IPS-15b (cell line): ENCODE data around the gene BAG3.
A peak's percentile ranks its signal among the peaks of the same experiment; 100 is the strongest.
"Not testable (repeated sequence)": the region's sequence is repeated elsewhere in the genome, so short reads cannot be mapped to it uniquely, and the experiment has no call there.

ENCODE experiments used
- H3K27me3 ChIP-seq: one replicate; pipeline ENCODE4 v1.6.1; 2013; ENCODE audit warnings: low read length; ENCODE audit not compliant: control insufficient read depth, insufficient read depth
- H3K36me3 ChIP-seq: one replicate; pipeline ENCODE4 v1.6.1; 2013; ENCODE audit warnings: low read length; ENCODE audit not compliant: control insufficient read depth, insufficient read depth
- H3K4me1 ChIP-seq: one replicate; pipeline ENCODE4 v1.6.1; 2013; ENCODE audit warnings: mild to moderate bottlenecking, low read length; ENCODE audit not compliant: control insufficient read depth, insufficient read depth
- H3K4me3 ChIP-seq: one replicate; pipeline ENCODE4 v1.5.1; 2013; ENCODE audit warnings: low read depth, low read length
- H3K9ac ChIP-seq: one replicate; pipeline ENCODE4 v1.6.1; 2013; ENCODE audit warnings: low read depth, mild to moderate bottlenecking, low read length
- H3K9me3 ChIP-seq: one replicate; pipeline ENCODE4 v1.6.1; 2013; ENCODE audit warnings: mild to moderate bottlenecking, low read length; ENCODE audit not compliant: control insufficient read depth, insufficient read depth

Gene BAG3

DNA sequence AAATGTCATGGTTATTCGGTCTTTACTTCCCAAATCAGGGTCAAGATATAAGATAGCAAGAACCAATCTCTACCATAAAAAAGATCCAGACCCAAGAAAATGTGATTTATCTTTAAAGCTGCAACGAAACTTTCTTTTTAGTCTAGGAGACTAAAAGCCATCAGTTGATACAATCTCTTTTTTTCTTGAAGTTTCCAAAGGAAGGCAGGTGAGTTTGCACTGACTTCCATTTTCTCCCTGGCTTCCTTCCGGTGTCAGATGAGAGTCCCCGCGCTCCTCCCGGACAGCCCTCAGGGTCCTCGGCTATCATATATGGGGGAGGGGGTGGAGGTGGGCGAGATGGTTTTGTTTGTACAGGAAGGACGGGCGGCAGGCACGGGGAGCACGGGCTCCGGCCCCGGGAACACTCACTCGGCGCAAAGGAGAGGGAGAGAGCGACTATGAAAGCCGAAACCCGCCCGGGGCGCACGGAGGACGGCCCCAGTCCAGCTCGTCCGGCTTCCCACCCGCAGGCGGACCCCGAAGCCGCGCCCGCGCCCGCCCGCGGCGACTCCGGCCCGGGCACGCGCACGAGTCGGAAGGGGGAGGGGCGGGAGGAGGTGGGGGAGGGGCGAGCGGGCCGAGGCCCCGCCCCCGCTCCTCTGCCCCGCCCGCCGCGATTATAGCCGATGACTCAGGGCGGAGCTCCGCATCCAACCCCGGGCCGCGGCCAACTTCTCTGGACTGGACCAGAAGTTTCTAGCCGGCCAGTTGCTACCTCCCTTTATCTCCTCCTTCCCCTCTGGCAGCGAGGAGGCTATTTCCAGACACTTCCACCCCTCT lies at the start of gene BAG3:
BAG3 (plus strand) TSS at position 689 of the 822 bp plus-strand sequence. CDS start 296 bp downstream, outside the sequence.
- no peaks in the 10 kb centered on the region for H3K9me3 ChIP-seq
- no peaks in the 10 kb centered on the region for H3K27me3 ChIP-seq
- peak within 1 kb of the TSS; percentile 82 for H3K4me3 ChIP-seq
- H3K36me3 ChIP-seq, result no peaks in the 10 kb centered on the region
- peaks cover 3% of the 10 kb centered on the region for H3K4me1 ChIP-seq
- peak within 1 kb of the TSS; percentile 82 for H3K9ac ChIP-seq

- Histone ChIP-seq H3K36me3 (no peaks in the 10 kb centered on the region), H3K4me3 (no peak overlapping the region), H3K4me1 (no peaks in the 10 kb centered on the region), H3K27me3 (no peaks in the 10 kb centered on the region), H3K9ac (no peak overlapping the region), H3K9me3 (no peaks in the 10 kb centered on the region)
Observed at GRCh38 chr10:119602241-119603095, 48.7 kb upstream of the BAG3 start.

- Histone ChIP-seq H3K27me3 (no peaks in the 10 kb centered on the region), H3K36me3 (no peaks in the 10 kb centered on the region), H3K4me1 (no peaks in the 10 kb centered on the region), H3K9ac (no peak overlapping the region), H3K4me3 (no peak overlapping the region), H3K9me3 (no peaks in the 10 kb centered on the region)
Observed at GRCh38 chr10:119604468-119604867, 46.7 kb upstream of the BAG3 start.

- Histone ChIP-seq H3K4me1 (no peaks in the 10 kb centered on the region), H3K9me3 (no peaks in the 10 kb centered on the region), H3K36me3 (no peaks in the 10 kb centered on the region), H3K4me3 (no peak overlapping the region), H3K9ac (no peak overlapping the region), H3K27me3 (no peaks in the 10 kb centered on the region)
Observed at GRCh38 chr10:119608316-119609155, 42.6 kb upstream of the BAG3 start.

GRCh38 chr10:119609516-119609915 lies 41.7 kb upstream of the BAG3 start:
- Histone ChIP-seq H3K36me3 (no peaks in the 10 kb centered on the region), H3K4me3 (no peak overlapping the region), H3K9me3 (no peaks in the 10 kb centered on the region), H3K9ac (no peak overlapping the region), H3K27me3 (no peaks in the 10 kb centered on the region), H3K4me1 (no peaks in the 10 kb centered on the region)

DNA sequence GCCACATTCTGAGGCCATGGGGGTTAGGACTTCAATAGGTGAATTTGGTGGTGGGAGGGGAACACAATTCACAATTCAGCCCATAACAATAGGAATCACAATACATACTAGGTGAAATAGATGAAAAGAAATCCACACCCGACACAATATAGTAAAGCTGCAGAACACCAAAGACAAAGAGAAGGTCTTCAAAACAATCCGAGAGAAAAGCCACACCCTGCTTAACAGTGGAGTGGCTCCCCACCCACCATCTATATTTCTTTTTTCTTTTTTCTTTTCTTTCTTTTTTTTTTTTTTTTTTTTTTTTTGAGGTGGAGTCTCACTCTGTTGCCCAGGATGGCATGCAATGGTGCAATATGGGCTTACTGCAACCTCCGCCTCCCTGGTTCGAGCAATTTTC lies 39.7 kb upstream of the BAG3 start:
- no peaks in the 10 kb centered on the region for H3K27me3 ChIP-seq
- H3K9me3 ChIP-seq, result no peaks in the 10 kb centered on the region
- no peak overlapping the region for H3K4me3 ChIP-seq
- H3K4me1 ChIP-seq, result no peaks in the 10 kb centered on the region
- no peaks in the 10 kb centered on the region for H3K36me3 ChIP-seq
- no peak overlapping the region for H3K9ac ChIP-seq

DNA sequence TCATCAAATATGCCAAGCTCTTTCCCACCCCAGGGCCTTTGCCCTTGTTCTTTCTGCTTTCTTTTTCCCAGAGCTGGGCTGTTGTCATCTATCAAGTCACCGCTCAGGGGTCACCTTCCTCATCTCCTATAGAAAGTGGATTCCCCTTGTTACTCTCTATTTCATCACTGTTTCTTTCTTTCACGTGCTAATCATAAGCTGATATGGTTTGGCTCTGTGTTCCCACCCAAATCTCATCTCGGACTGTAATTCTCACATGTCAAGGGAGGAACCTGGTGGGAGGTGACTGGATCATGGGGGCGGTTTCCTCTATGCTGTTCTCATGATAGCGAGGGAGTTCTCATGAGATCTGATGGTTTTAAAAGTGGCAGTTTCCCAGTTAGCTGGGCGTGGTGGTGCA lies 37.4 kb upstream of the BAG3 start:
- no peaks in the 10 kb centered on the region for H3K9me3 ChIP-seq

DNA sequence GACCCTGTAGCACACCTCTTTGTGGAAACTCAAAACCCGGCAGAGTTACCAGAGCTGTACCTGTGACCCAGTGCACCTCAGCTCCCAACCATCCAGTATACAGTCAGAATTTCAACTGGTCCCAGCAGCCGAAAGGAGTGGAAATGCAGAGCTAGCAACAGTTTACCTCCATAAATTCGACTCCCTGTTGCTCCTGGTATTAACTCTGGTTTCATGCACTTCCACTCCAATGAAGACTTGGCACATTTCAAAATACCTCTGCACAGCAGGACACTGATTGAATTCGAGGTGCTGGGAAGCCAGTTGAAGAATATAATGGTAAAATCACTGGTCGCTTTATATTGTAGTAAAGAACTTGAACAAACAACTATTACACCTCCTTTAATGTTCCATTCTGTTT lies 36.5 kb upstream of the BAG3 start:
- no peak overlapping the region for H3K9ac ChIP-seq
- no peaks in the 10 kb centered on the region for H3K27me3 ChIP-seq
- no peaks in the 10 kb centered on the region for H3K9me3 ChIP-seq
- no peak overlapping the region for H3K4me3 ChIP-seq
- H3K36me3 ChIP-seq, result no peaks in the 10 kb centered on the region
- H3K4me1 ChIP-seq, result no peaks in the 10 kb centered on the region

More for the DNA sequence above, 37.4 kb upstream of the BAG3 start:
- Histone ChIP-seq H3K4me3 (no peak overlapping the region), H3K9ac (no peak overlapping the region), H3K27me3 (no peaks in the 10 kb centered on the region), H3K36me3 (no peaks in the 10 kb centered on the region), H3K4me1 (no peaks in the 10 kb centered on the region)

DNA sequence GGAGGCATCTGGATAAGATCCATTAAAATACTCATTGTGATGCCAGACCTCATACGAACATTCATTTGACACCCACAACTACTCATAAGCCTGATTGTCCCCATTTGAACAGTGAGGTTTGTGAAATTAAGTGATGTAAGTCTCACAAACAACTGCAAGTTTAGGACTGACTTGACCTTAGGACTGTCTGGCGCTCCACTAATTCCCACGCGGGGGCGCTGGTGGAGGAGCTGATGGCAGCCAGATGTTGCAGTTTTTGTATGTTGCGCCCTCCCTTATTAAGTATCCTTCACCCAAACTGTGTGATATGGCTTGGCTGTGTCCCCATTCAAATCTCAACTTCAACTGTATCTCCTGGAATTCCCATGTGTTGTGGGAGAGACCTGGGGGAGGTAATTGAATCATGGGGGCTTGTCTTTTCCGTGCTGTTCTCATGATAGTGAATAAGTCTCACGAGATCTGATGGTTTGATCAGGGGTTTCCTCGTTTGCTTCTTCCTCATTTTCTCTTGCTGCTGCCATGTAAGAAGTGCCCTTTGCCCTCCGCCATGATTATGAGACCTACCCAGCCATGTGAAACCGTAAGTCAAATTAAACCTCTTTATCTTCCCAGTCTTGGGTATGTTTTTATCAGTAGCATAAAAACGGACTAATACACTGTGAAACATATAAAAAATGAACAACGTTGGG lies 34.2 kb upstream of the BAG3 start:
- Histone ChIP-seq H3K9me3 (no peaks in the 10 kb centered on the region), H3K36me3 (no peaks in the 10 kb centered on the region), H3K9ac (no peak overlapping the region), H3K27me3 (no peaks in the 10 kb centered on the region), H3K4me1 (no peaks in the 10 kb centered on the region), H3K4me3 (no peak overlapping the region)

GRCh38 chr10:119619215-119619614 lies 32.0 kb upstream of the BAG3 start:
- Histone ChIP-seq H3K4me3 (no peak overlapping the region), H3K9ac (no peak overlapping the region), H3K4me1 (no peaks in the 10 kb centered on the region), H3K36me3 (no peaks in the 10 kb centered on the region), H3K27me3 (no peaks in the 10 kb centered on the region), H3K9me3 (no peaks in the 10 kb centered on the region)

GRCh38 chr10:119619811-119620210 lies 31.4 kb upstream of the BAG3 start:
- H3K27me3 ChIP-seq, H3K36me3 ChIP-seq, H3K9me3 ChIP-seq, H3K4me3 ChIP-seq, H3K9ac ChIP-seq, H3K4me1 ChIP-seq: not testable (repeated sequence)
